Medulla oblongata (tissue), 1 donor: ENCODE results near the gene GPN2.
"Not testable (repeated sequence)": the region's sequence is repeated elsewhere in the genome, so short reads cannot be mapped to it uniquely, and the experiment has no call there.

ENCODE experiments used
- DNase-seq: peaks from one replicate; pipeline ENCODE4 v3.0.0-alpha.2; 2015; ENCODE audit errors: extremely low spot score

The GPN2 gene

GRCh38 chr1:26857473-26858060 is 32.5 kb downstream of the GPN2 start:
- no peak for DNase-seq

- no peak for DNase-seq
Measured at GRCh38 chr1:26856604-26857469, 33.2 kb downstream of the GPN2 start.

- no peak for DNase-seq
Measured at GRCh38 chr1:26856181-26856580, 33.9 kb downstream of the GPN2 start.

GRCh38 chr1:26855636-26856035 is 34.4 kb downstream of the GPN2 start:
- no peak for DNase-seq

GRCh38 chr1:26854906-26855305 is 35.2 kb downstream of the GPN2 start:
- DNase-seq = no peak

GRCh38 chr1:26853600-26853999 is 36.5 kb downstream of the GPN2 start:
- DNase-seq = no peak

GRCh38 chr1:26853156-26853555 is 36.9 kb downstream of the GPN2 start:
- DNase-seq = peak; percentile 83

GRCh38 chr1:26852701-26853100 is 37.4 kb downstream of the GPN2 start:
- DNase-seq = no peak

- DNase-seq = no peak
Measured at GRCh38 chr1:26851106-26851684, 38.9 kb downstream of the GPN2 start.

- DNase-seq = no peak
Measured at GRCh38 chr1:26848941-26849774, 40.9 kb downstream of the GPN2 start.

GRCh38 chr1:26848499-26848898 is 41.6 kb downstream of the GPN2 start:
- no peak for DNase-seq

GRCh38 chr1:26847826-26848225 is 42.3 kb downstream of the GPN2 start:
- not testable (repeated sequence) for DNase-seq

GRCh38 chr1:26844424-26845196 is 45.5 kb downstream of the GPN2 start:
- DNase-seq = no peak

GRCh38 chr1:26839779-26840178 is 50.3 kb downstream of the GPN2 start:
- no peak for DNase-seq

GRCh38 chr1:26839339-26839722 is 50.8 kb downstream of the GPN2 start:
- no peak for DNase-seq

GRCh38 chr1:26838474-26839338 is 51.4 kb downstream of the GPN2 start:
- no peak for DNase-seq

- DNase-seq = not testable (repeated sequence)
Measured at GRCh38 chr1:26837665-26838064, 52.4 kb downstream of the GPN2 start.

GRCh38 chr1:26833432-26834405 is 56.4 kb downstream of the GPN2 start:
- no peak for DNase-seq
